BLaER1 treated with 17β-estradiol and CSF1 and Interleukin-3, amounts not matched to agents 10 nM and 100 nM (cell line): ENCODE measurements around the gene THEMIS2.

Experiments
- H3K27ac ChIP-seq, 11 experiments: shearing (Covaris generic); formaldehyde crosslinking; 2 replicates each; pipeline ENCODE4 v1.8.1; 2022
- H3K27me3 ChIP-seq, 11 experiments: shearing (Covaris generic); formaldehyde crosslinking; 2 replicates each; pipeline ENCODE4 v1.8.1; 2022
- H3K36me3 ChIP-seq, 11 experiments: shearing (Covaris generic); formaldehyde crosslinking; 2 replicates each; pipeline ENCODE4 v1.8.1; 2022
- H3K4me1 ChIP-seq, 10 experiments: shearing (Covaris generic); formaldehyde crosslinking; 2 replicates each; pipeline ENCODE4 v1.8.1; 2022
- H3K4me2 ChIP-seq, 11 experiments: shearing (Covaris generic); formaldehyde crosslinking; 2 replicates each; pipeline ENCODE4 v1.8.1; 2022
- H3K4me3 ChIP-seq, 10 experiments: shearing (Covaris generic); formaldehyde crosslinking; 2 replicates each; pipeline ENCODE4 v1.8.1; 2022
- H3K9ac ChIP-seq, 11 experiments: shearing (Covaris generic); formaldehyde crosslinking; 2 replicates each; pipeline ENCODE4 v1.8.1; 2022
- H3K9me3 ChIP-seq, 11 experiments: shearing (Covaris generic); formaldehyde crosslinking; replicated peaks in 1 of 11; 2 replicates each; pipeline ENCODE4 v1.8.1; 2022
- H4K20me1 ChIP-seq, 11 experiments: shearing (Covaris generic); formaldehyde crosslinking; 2 replicates each; pipeline ENCODE4 v1.8.1; 2022
- Cebpa-rat ChIP-seq, 11 experiments: shearing (Covaris generic); IDR thresholded peaks; 2 replicates each; pipeline ENCODE4 v1.8.1; 2022

Gene THEMIS2

GRCh38 chr1:27935721-27936120, 63.4 kb downstream of the THEMIS2 start:
- Histone ChIP-seq H3K4me2 (0 out of 22 replicates have a peak overlapping the region, but pooled peaks of 1 of the 11 experiments have one; percentile 53), H3K27ac (no peak overlapping the region), H3K4me1 (peaks cover 7 to 66% (median 26%) of the 10 kb centered on the region in 10 experiments; a peak in 19 of 20 replicates), H3K27me3 (no peaks in the 10 kb centered on the region; a peak in 1 of 22 replicates), H3K36me3 (no peaks in the 10 kb centered on the region), H3K9ac (no peak overlapping the region), H4K20me1 (no peaks in the 10 kb centered on the region), H3K4me3 (no peak overlapping the region), H3K9me3 (no peaks in the 10 kb centered on the region)
- no peak for TF ChIP-seq Cebpa-rat (IDR thresholded peaks at IDR 0.05)
